Cerebellar nuclear complex (tissue), 1 donor: ENCODE data around the gene VAV2.

ENCODE experiments used
- DNase-seq, 2 experiments: peaks; one replicate each; lab custom pipeline; 2025; lab: John Stamatoyannopoulos, UW

Gene VAV2

DNA sequence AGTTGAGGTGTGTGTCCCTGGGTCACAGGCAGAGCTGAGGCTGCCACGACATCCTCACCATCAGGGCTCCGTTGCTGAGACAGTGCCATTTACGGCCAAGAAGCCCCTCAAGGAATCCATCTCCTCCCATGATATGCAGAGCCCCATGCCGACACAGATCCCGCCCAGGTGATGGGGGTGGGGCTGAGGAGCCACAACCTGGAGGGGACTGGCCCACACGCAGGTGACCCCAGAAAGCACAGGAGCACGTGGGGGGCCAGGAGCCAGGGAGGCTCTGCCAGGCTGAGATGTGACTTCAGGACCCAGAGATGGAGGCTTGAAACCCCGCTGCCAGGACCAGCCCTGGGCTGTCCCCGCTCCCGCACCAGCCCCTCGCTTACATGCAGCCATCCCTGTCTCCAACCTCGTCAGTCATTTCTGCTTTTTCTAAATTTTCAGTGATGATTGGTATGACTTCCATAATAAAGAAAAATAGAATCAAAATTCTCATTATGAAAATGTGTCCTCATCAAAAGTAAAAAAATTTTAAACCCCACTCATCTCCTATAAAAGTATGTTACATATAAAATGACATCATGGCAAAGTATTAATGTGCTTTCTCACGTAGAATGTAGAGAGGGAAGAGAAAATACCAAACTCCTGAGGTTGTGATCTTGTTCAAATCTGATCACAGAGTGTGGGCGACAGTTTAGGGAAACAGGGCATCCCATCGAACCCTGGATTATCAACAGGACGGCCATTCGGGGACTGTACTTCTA lies 155.9 kb downstream of the VAV2 start:
- no peak for DNase-seq

DNA sequence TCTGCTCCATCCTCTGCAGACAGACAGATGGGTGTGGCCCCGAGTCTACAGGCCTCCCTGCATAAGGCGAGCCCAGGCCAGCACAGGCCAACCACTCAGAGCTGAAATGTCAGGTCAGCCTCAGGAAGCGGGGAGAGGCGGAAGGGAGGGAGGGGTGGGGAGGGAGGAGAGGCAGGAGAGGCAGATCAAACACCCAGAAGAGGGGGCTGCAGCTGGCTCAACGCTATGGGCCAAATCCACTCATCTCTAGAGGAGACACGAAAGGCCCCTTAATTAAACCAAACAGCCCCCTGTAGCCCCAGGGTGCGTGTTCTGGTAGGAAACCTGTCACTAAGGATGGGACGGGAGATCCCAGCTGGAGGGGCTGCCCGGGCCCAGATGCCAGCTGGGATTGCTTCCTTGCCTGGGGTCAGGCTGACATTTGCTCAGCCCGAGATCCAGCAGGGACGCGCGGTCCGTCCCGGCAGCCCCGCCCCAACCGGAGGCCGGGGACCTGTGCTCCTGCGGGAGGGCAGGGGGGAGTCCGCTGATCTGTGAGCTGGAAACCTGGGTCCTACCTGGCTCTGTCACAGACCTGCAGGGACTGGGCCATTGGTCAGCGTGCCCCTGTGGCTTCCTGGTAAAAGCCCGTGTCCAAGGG lies 156.7 kb downstream of the VAV2 start:
- no peak for DNase-seq

DNA sequence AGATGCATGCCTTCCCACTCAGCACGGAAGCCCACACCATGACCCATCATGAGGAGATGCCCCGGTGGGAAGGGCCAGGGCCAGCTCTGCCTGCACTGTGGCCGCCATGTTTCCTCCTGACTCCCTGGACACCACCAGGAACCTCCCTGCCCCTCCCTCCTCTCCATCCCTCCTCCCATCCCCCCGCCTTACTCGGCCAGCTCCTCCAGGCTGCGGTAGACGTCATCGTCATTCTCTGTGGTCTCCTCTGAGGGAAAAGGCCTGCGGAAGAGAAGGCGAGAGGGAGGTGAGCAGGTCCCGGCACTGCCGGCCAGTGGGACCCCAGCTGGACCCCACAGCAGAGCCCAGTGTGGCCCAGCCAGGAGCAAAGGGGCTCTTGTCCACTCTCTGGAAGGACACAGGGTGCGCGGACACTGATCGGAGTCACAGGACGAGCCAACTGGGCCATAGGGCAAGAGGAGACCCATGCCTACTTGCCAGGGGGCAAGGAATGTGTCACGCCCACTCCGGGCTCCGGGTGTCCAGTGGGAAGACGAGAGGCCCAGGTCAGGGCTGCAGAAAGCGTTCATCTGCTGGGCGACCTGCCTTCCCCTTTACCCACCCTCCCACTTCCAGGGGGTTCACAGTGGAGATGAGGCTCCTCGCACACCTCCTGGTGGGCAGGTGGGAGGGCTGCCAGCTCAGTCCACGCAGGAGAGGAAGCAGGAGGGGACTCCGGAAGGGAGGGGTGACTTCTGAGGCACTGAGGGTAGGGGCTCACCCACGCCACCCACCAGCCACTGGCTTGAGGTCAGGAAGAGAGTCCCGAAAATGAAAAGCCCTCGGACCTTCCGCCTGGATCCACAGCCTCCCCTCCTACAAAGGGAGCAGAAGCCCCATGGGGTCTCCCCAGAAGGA lies 157.8 kb downstream of the VAV2 start:
- DNase-seq = no peak

DNA sequence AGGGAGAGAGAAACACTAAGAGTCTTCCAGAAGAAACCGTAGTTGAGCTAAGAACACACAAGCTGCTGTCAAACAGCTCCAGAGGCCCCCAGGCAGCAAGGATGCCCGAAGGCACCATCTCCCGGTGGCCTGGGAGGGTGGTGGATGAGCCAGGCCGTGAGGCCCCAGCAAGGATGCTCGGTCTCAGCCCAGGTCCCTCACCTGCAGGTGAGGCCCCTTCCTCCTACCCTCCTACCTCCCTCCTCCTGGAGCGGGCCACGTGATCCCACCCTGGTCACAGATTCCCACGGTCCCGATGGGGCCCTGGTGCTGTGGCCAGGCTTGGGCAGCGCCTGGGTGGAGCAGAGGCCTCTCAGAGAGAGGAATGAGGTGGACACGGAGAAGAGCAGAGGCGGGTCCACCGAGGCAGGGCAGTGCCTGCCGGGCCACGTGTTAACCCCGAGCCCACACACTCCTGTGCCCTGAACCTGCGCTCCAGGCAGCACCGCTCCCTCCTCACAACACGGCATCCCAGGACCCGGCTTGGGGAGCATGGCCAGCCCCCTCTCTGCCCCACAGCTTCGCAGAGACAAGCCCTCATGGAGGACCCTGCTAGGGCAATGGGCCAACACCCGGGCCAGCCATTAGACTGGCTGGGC lies 158.6 kb downstream of the VAV2 start:
- DNase-seq = no peak

DNA sequence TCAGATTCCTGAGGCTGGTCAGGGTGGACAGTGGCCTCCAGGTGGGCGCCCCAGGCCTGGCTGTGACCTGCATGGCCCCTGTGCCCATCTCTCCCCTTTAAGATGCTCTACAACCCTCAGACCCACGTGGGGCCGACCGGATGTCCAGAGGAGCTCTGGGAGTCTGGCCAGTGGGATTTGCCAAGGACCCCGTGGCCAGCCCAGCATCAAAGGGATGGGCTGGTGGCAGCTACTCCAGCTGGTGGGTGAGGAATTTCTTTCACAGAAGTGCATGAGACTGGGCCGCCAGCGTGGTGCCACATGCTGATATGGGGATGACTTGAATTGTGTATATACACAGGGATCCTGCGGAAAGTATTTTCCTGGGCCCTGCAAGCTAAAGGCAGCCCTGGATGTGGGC lies 159.2 kb downstream of the VAV2 start:
- DNase-seq = no peak

DNA sequence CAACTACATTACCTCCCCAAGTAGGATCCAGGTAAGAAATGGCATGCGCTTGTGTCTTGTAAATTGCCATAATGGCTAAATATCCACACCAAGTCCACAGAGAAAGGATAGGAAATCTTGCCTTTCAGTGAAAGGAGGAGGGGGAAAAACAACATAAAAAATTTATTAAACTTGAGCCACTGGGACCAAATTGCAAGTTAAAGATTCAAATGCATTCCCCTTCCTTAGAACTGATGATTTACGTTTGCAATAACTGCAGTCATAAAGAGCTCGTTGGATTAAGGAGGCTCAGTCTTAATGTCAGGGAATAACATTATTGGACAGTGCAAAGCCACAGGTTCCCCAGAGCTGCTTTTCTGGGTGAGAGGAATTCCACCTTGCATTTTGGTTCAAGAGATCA lies 161.4 kb downstream of the VAV2 start:
- no peak for DNase-seq

DNA sequence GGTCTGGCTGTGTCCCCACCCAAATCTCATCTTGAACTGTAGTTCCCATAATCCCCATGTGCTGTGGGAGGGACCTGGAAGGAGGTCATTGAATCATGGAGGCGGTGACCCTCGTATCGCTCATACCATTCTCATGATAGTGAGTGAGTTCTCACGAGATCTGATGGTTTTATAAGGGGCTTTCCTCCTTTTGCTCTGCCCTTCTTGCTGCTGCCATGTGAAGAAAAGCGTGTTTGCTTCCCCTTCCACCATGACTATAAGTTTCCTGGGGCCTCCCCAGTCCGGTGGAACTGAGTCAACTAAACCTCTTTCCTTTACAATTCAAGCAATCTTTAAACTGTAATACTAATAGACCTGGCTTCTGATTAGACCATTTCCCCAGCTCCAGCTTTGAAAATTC lies 161.8 kb downstream of the VAV2 start:
- no peak for DNase-seq

DNA sequence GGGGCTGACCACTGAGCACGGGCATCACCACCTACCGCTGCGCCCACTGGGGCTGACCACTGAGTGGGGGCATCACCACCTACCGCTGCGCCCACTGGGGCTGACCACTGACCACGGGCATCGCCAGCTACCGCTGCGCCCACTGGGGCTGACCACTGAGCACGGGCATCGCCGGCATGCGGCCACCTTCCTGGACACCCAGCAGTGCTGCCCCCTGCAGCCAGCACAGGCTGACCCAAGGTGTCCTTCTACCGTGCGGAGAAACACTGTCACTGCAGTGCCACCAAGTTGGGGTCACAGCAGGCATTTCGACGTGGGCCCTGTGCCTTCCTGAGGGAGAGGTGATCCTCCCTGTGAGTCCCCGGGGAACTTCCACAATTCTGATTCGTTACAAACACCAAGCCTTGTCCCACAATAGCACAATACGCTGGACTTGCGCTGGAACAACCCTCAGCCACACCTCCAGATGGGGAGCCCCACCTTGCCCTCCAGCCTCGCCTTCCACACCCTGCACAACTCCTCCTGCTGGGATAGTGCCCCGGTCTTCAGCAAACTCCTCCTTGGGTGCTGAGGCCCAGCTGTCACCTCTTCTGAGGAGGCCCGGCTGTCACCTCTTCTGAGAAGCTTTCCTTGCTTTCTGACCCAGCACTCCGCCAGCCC lies 163.7 kb downstream of the VAV2 start:
- no peak for DNase-seq

DNA sequence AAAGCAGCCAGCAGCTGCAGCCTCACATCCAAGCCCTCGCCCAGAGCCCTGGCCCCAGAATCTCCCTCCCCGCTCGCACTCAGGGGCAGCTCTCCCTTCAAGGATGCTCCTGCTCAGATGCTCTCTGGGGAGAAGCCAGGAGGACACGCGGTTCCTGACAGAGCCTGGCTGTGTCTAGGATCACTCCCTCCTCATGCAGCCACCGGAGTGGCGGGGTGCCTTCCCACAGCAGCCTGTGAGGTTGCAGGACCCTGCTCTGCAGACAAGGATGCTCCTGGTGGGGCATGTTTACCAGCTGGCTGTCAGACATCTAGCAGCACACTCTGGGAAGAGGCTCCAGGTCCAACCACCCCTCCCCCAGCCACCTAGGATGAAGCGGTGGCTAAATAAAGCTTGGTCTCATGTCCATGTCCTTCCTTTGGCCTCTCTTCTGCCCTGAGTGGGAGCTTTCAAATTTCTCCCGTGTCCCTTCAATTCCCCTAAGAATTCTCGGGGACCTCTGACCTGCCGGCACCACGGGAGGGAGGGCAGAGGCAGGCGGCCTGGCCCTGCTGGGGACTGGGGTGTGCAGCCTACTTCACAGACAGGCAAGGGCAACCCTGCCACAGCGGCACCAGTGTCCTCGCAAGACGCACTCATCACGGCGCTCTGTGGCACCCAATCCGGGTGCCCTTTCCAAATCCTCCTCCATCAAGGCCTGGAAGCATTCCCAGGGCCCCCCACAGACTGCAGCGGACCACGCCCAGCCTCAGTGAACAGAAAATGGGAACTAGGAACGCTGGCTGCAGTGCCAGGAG lies 165.6 kb downstream of the VAV2 start:
- DNase-seq = no peak

DNA sequence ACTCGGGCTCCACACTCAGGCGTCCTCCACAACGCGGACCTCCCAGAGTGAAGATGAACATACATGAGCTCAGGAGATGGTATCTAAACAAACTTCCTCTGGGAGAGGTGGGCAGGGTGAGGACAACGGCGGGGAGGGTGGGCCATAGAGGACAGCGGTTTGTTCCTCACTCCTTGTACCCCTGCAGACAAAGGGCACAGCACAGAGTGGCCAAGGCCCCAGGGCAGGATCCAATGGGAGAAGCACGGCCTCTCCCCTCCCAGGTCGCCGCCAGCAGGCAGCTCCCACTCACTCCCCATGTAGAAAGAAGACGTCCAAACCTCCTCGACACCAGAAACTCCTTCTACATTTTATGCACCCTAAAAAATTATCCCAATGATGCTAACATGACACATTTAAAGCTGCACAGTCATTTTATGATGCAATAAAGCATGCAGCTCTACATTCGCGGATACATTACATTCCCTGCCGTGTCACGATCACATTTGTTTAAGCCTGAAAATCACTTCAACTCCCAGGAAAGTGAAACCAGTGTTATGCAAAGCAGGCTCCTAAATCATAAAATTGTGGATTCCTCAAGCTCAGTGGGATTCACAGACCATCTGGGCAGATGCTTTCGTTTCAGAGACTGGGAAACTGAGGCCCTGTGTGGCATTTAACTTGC lies 166.4 kb downstream of the VAV2 start:
- DNase-seq = no peak

DNA sequence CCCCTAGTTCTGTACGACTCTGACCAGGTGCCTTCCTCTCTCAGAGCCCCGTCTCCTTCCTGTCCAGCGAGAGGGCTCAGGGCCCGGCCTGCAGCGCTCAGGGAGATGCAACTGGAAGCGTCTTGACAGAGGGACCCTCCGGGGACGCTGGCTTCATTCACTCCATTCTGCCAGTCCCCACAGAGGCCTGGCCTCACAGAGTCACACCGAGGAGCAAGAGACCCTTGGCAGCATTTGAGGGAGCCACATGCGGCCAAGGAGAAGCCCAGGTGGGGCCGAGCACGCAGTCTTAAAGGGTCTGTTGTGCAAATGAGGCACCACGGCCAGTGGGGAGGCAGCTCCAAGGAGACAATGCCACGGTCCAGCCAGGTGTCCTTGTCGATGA lies 167.3 kb downstream of the VAV2 start:
- DNase-seq = no peak

DNA sequence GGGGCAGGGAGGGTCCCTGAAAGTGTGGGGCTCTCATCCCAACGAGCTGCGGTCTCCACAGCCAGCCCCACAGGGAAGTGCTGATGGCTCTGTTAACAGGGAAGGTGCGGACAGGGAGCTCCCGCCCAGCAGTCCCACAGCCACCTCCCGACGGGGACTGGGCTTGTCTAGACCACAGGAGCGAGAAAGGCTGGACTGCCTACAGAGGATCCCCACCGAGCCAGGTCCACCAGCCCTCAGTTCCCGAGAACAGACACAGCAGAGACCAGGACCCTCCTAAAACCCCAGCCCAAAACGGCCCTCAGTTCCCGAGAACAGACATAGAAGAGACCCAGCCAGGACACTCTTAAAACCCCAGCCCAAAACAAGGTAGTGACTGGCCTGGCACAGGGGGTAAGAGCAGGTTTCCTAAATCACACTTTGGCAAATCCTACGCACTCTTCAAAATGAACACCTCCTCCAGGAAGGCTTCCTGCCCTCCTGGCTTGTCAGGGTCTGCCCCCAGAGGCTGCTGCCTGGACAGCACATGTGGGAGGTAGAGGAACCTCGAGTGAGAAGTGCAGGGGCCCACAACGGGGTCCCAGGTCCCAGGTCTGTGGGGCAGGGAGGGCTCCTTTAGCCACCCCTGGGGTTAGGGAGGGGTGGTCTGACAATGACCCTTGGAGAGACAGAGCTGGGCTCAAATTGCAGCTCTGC lies 167.9 kb downstream of the VAV2 start:
- DNase-seq = no peak

DNA sequence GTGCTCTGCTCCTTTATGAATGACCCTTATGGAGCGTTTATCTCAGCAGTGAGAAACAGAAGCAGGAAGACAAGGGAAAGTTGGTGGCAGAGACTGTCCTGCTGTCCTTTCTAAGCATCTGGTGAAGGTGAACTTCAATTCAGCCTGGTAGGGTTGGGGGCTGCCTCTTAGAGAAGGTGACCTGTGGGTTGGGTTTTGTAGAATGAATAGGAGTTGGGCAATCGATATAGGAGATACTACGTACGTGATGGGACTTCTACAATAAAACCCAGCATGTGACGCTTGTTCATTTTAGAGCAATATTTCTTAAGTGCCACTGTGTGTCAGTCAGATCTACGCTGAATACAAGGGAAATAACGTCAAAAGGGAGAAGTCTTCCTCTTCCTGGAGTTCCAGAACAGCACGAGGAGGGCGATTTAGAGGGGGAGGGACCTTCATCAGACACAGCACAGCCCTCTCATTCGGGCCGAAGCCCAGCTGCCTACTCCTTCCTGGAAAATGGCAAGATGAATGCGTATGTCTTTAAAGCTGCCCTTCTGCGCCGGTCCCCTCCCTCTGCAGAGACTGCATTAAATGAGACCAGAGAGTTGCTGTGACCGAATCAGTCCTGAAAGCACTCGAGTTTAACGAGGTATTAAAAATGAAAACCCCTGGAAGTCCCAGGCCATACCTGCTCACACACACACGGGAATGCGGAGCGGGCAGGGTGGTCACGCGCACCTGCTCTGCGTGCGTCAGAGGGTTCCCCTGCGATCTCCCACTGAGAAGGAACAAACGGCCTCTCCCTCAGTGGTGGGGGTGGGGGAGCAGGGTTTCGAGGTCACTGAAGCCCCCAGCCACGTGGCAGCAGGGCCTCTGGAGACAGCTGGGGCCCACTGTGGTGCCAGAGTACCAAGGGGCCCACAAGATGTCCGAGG lies 168.7 kb downstream of the VAV2 start:
- no peak for DNase-seq

DNA sequence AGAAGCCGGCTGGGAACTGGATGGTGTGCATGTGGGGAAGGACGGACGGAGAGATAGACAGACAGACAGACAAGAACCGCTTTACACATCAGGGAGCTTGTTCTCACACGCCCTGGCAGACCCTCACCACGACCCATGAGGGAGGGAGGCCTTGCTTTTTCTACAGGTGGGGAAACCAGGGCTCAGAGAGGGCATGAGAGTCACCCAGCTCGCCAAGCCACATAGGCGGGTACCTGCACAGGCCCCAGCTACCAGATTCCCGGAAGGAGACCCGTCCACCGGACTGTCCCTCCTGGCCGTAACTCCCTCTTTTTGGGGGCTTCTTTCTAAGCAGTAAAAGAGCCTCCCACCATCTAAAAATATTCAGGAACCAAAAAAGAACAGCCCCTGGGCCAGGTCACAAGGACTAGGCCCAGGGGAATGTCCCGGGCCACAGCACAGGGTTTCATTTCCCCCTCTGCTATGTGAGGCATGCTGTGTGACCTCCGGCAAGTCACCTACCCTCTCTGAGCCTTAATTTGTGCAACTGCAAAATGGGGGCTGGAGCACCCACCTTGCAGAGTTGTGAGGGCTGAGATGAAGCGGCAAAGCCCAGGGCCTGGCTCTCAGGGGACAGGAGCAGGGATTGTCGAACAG lies 169.6 kb downstream of the VAV2 start:
- DNase-seq = no peak

DNA sequence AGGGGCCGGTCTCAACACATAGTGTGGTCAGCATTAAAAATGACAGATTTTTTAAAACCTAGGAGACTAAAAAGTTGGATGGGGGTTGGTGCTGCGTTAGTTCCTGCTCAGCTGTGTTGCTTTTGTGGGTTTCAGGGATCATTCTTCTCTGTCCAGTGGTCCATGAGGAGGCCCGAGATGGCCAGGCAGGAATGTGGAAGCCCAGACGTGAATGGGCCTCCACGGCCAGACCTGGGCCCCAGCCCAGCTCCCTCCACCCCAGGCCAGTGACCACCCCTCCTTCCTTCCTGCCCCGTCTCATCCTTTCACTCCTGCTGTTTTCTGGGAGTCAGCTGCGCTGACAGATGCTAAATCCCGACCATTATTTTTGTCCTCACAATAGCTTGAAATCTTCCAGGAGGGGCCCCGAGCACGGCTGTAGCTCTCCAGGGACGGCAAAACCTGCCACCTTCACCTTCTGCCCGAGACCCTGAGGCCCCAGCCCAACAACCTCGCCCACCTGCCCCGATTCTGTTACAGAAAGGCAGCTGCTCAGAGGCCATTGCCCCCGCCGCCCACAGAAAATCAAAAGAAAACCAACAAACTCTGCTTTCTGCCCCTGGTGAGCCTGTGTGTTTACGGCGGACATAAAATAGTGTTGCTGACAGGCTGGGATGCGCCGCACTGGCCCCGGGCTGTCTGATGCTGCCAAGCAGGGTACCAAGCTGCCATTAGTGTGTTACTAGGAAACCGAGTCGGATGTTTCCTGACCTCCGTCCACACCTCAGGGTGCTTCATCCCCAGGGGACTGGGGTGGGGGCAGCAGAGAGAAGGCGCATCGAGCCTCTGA lies 170.3 kb downstream of the VAV2 start:
- no peak for DNase-seq

DNA sequence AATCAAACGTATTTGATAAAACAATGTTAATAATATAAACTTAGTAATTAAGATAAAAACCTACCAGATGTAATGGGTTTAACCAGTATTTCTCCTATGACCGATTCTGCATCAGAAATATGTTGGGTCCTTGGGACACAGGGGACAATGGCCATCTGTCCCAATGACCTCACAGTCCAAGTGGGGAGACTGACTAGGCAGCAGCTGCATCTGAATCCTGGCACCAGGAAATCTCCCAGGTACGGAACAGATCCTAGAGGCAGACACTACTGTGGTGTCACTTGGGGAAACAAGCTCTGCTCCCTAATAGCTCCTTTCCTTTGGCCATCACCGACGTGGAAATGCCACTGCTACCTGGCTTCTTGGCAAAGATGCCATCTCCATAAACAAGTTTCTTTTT lies 172.2 kb downstream of the VAV2 start:
- no peak for DNase-seq

DNA sequence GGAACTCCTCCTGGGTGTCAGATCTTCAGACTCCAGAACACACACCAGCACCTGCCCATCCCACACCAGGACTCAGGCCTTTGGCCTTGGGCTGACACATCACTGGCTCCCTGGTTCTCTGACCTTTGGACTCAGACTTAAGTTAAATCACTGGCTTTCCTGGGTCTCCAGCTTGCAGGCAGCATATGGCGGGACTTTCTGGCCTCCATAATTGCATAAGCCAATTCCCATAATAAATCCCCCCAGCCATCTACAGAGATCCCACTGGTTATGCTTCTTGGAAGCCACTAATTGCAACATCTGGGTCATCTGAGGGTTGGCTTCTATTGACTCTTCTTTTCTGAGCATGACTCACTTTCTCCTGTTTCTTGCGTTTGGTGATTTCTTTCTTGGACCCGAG lies 173.7 kb downstream of the VAV2 start:
- DNase-seq = no peak
